SK-N-MC (cell line): ENCODE measurements around the gene TMEM167B.
A peak's percentile ranks its signal among the peaks of the same experiment; 100 is the strongest.

ENCODE experiments used
- DNase-seq: peaks from one replicate; pipeline ENCODE4 v3.0.0-alpha.2; 2011; ENCODE audit warnings: low read depth, low spot score
- H3K27ac ChIP-seq: fragments of 200-600 bp; sonication (generic); 2 replicates; pipeline ENCODE4 v1.5.1; 2016; ENCODE audit warnings: mixed run types
- H3K36me3 ChIP-seq: fragments of 200-600 bp; sonication (generic); 2 replicates; pipeline ENCODE4 v1.6.1; 2017; ENCODE audit warnings: antibody characterized with exemption, low read length, mixed read lengths; ENCODE audit not compliant: insufficient read depth
- H3K4me3 ChIP-seq: fragments of 200-600 bp; sonication (generic); 2 replicates; pipeline ENCODE4 v1.5.1; 2016
- H3K9ac ChIP-seq: fragments of 200-600 bp; sonication (generic); 2 replicates; pipeline ENCODE4 v1.8.0; 2017; ENCODE audit warnings: mixed run types, mixed read lengths; ENCODE audit not compliant: insufficient read length
- H3K9me3 ChIP-seq: fragments of 200-600 bp; sonication (generic); 2 replicates; pipeline ENCODE4 v1.6.1; 2017; ENCODE audit warnings: low read depth, mild to moderate bottlenecking, antibody characterized with exemption, low read length, moderate library complexity, mixed read lengths
- EZH2 ChIP-seq: fragments of 200-600 bp; sonication (generic); IDR thresholded peaks from one replicate; pipeline ENCODE4 v1.6.1; 2017; ENCODE audit warnings: antibody characterized with exemption
- FOXP2 ChIP-seq: optimal IDR thresholded peaks from 2 replicates; pipeline ENCODE3; 2011; ENCODE audit warnings: mild to moderate bottlenecking, moderate library complexity; ENCODE audit not compliant: insufficient read depth; ENCODE audit errors: extremely low read length, control extremely low read depth
- POLR2AphosphoS5 ChIP-seq: IDR thresholded peaks from 2 replicates; pipeline ENCODE4 v1.6.1; 2012; ENCODE audit warnings: mild to moderate bottlenecking, low read depth, low read length, borderline replicate concordance

Gene TMEM167B

GRCh38 chr1:109090196-109091077 is at the start of gene TMEM167B:
Gene TMEM167B, plus strand, starts transcription at chr1:109090764. Its CDS starts 109 bp downstream, at chr1:109090873.
- TF ChIP-seq EZH2 (no peak), FOXP2 (peak; percentile 94), POLR2AphosphoS5 (peak; percentile 77)
- DNase-seq, result peak; percentile 71
- Histone ChIP-seq H3K27ac (peak within 1 kb of the TSS; percentile 70), H3K36me3 (peaks cover 19% of the 10 kb centered on the region), H3K9me3 (no peaks in the 10 kb centered on the region), H3K9ac (peak within 1 kb of the TSS; percentile 93), H3K4me3 (peak within 1 kb of the TSS; percentile 98)

GRCh38 chr1:109040989-109041620 is 49.5 kb upstream of the TMEM167B start:
- DNase-seq, result no peak

DNA sequence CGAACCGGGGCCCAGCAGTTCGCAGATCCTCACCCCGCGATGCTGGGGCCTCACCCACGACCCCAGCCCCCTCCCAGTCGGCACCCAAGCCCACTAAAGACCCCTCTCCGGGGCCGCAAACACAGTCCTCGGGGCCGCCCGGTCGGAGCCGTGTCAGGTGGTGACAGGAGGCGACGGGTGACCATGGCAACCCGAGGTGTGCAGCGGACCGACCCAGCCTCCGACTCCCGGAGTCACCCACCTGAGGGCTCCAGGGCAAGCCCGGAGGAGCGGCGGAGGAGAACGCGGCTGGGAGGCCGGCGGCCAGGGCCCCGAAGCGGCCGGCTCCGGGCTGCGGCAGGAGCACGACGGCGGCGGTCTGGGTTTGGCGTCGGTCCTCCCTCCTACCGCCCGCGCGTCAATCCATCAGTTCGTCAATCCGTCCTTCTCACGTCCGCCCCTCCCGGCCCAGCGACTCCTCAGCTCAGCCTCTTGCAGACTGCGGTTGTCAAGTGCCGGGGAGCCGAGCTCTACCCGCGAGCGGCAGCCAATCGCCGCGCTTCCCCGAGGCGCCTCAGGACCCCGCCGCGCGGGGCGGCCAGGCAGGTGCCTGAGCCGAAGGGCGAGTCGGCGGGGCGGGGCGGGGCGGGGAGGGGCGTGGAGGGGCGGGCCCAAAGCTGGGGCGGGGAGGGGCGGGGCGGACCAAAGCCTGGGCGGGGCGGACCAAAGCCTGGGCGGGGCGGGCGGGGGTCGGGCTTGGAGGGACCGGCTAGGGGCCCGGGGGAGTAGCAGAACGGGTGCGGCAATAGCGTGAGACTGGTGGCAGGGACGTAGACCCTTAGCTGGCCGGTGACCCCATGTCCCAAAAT is 48.7 kb upstream of the TMEM167B start, which contains the start of gene WDR47:
TSS of gene WDR47 (minus strand) at position 482 of the 848 bp plus-strand sequence. CDS start 18,590 bp downstream, outside the sequence.
- DNase-seq, result peak; percentile 72

More at GRCh38 chr1:109040989-109041620, 49.5 kb upstream of the TMEM167B start:
- Histone ChIP-seq H3K36me3 (no peaks in the 10 kb centered on the region), H3K27ac (no peak overlapping the region; the same call in 1 of the 2 replicates), H3K9ac (peak overlapping the region; percentile 84), H3K9me3 (no peaks in the 10 kb centered on the region), H3K4me3 (peak overlapping the region; percentile 85)
- no peak for TF ChIP-seq FOXP2

GRCh38 chr1:109045595-109045994 is 45.0 kb upstream of the TMEM167B start:
- Histone ChIP-seq H3K27ac (no peak overlapping the region), H3K9me3 (no peaks in the 10 kb centered on the region), H3K4me3 (no peak overlapping the region), H3K36me3 (no peaks in the 10 kb centered on the region), H3K9ac (no peak overlapping the region)
- TF ChIP-seq FOXP2 (no peak), POLR2AphosphoS5 (no peak)
- no peak for DNase-seq

More for the DNA sequence above, 48.7 kb upstream of the TMEM167B start, which contains the start of gene WDR47:
- peak within 1 kb of the TSS; percentile 84 for H3K9ac ChIP-seq
- TF ChIP-seq EZH2 (no peak), POLR2AphosphoS5 (peak; percentile 98), FOXP2 (peak; percentile 52)
- peak within 1 kb of the TSS; percentile 85 for H3K4me3 ChIP-seq
- H3K9me3 ChIP-seq, result no peaks in the 10 kb centered on the region
- H3K36me3 ChIP-seq, result no peaks in the 10 kb centered on the region
- H3K27ac ChIP-seq, result no peak within 1 kb of the TSS

GRCh38 chr1:109046671-109047070 is 43.9 kb upstream of the TMEM167B start:
- no peaks in the 10 kb centered on the region for H3K9me3 ChIP-seq
- H3K27ac ChIP-seq, result no peak overlapping the region
- no peak overlapping the region for H3K9ac ChIP-seq
- H3K36me3 ChIP-seq, result no peaks in the 10 kb centered on the region
- DNase-seq, result no peak
- TF ChIP-seq EZH2, result no peak
- TF ChIP-seq POLR2AphosphoS5, result no peak
- no peak for TF ChIP-seq FOXP2
- H3K4me3 ChIP-seq, result no peak overlapping the region

DNA sequence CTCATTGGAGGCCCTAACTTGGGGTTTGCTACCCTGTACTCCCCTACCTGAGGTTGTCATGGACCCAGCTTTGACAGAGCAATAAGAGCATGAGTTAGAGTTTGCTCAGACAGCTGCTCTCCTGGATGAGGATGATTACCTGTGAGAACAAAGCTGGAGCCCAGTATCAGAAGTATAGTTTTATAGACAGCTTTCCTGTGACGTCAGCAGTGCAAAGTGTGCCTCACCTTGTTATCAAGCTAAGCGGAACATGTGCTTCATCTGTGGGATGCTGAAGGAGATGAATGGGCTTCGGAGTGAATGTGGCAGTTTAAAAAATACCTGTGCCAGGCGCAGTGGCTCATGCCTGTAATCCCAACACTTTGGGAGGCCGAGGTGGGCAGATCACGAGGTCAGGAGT is 43.2 kb upstream of the TMEM167B start:
- no peak overlapping the region for H3K27ac ChIP-seq

DNA sequence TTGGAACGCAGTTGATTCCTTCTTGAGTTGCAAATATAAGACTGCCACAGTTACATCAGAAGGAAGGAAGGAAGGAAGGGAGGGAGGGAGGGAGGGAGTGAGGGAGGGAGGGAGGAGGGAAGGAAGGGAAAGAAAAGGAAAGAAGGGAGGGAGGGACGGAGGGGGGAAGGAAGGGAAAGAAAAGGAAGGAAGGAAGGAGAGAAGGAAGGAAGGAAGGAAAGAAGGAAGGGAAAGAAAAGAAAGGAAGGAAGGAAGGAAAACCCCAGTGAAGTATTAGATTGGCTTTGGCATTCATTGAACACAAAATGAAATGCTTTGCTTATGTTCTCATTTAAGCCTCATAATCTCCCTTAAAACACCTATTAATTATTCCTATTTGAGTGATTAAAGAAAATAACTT is 42.2 kb upstream of the TMEM167B start:
- Histone ChIP-seq H3K9me3 (no peaks in the 10 kb centered on the region), H3K4me3 (no peak overlapping the region), H3K36me3 (no peaks in the 10 kb centered on the region), H3K9ac (no peak overlapping the region), H3K27ac (no peak overlapping the region)
- TF ChIP-seq POLR2AphosphoS5, result no peak
- no peak for DNase-seq

More for the DNA sequence above, 43.2 kb upstream of the TMEM167B start:
- no peak for DNase-seq
- no peak for TF ChIP-seq FOXP2
- H3K9ac ChIP-seq, result no peak overlapping the region
- no peak overlapping the region for H3K4me3 ChIP-seq
- no peaks in the 10 kb centered on the region for H3K9me3 ChIP-seq
- H3K36me3 ChIP-seq, result no peaks in the 10 kb centered on the region
